PC-9 (cell line): ENCODE measurements around the gene ERC2.

ENCODE experiments used
- CTCF ChIP-seq: fragments of 200-600 bp; sonication (generic); conservative IDR thresholded peaks from 2 replicates; pipeline ENCODE4 v1.6.1; 2017; ENCODE audit warnings: mixed run types, antibody characterized with exemption, mild to moderate bottlenecking, moderate library complexity
- EZH2 ChIP-seq: fragments of 200-600 bp; sonication (generic); IDR thresholded peaks from 2 replicates; pipeline ENCODE4 v1.8.0; 2017; ENCODE audit warnings: antibody characterized with exemption, low read depth

- TF ChIP-seq CTCF (no peak), EZH2 (no peak)
Observed at GRCh38 chr3:55516392-55517030, 951.8 kb downstream of the ERC2 start.
